DND-41 (cell line): ENCODE data around the gene RILPL2.

Source experiments
- EZH2 ChIP-seq: IDR thresholded peaks from 3 replicates; pipeline ENCODE4 v1.6.1; 2012; ENCODE audit warnings: borderline replicate concordance, low read depth, mild to moderate bottlenecking, moderate library complexity, low read length, inconsistent platforms; ENCODE audit not compliant: severe bottlenecking
- TF ChIP-seq, protein P1 (sequence below): IDR thresholded peaks from 2 replicates; pipeline ENCODE4 v1.5.1; 2012; ENCODE audit warnings: borderline replicate concordance, low read length, moderate library complexity, mild to moderate bottlenecking; ENCODE audit not compliant: poor library complexity, severe bottlenecking; ENCODE audit errors: extremely low read depth

DNA sequence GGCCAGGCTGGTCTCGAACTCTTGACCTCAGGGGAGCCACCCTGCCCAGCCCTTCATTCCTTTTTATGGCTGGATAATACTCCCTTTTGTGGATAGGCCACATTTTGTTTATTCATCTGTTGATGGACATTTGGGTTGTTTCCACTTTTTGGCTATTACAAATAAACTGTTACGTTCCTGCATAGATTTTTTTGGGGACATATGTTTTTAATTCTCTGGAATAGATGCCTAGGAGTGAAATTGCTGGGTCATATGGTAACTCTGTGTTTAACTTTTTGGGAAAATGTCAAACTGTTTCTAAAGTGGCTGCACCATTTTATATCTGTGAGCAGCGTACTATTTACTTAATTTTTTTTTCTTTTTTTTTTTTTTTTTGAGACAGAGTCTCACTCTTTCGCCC, 42.7 kb downstream of the RILPL2 start:
- TF ChIP-seq, protein P1, sequence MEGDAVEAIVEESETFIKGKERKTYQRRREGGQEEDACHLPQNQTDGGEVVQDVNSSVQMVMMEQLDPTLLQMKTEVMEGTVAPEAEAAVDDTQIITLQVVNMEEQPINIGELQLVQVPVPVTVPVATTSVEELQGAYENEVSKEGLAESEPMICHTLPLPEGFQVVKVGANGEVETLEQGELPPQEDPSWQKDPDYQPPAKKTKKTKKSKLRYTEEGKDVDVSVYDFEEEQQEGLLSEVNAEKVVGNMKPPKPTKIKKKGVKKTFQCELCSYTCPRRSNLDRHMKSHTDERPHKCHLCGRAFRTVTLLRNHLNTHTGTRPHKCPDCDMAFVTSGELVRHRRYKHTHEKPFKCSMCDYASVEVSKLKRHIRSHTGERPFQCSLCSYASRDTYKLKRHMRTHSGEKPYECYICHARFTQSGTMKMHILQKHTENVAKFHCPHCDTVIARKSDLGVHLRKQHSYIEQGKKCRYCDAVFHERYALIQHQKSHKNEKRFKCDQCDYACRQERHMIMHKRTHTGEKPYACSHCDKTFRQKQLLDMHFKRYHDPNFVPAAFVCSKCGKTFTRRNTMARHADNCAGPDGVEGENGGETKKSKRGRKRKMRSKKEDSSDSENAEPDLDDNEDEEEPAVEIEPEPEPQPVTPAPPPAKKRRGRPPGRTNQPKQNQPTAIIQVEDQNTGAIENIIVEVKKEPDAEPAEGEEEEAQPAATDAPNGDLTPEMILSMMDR = no peak
- TF ChIP-seq EZH2 = no peak
